Non-pigmented ciliary epithelial cell (primary cell): ENCODE data around the gene NKG7.
A peak's percentile ranks its signal among the peaks of the same experiment; 100 is the strongest.

Source experiments
- DNase-seq: peaks from one replicate; pipeline ENCODE4 v3.0.0-alpha.2; 2010; ENCODE audit warnings: low read depth

The NKG7 gene

GRCh38 chr19:51361239-51361638, 11.2 kb downstream of the NKG7 start:
- DNase-seq = no peak

- DNase-seq = peak; percentile 65
Measured at GRCh38 chr19:51359294-51359693, 13.2 kb downstream of the NKG7 start.

- no peak for DNase-seq
Measured at GRCh38 chr19:51357952-51358351, 14.5 kb downstream of the NKG7 start.

- DNase-seq = no peak
Measured at GRCh38 chr19:51356159-51356801, 16.2 kb downstream of the NKG7 start.

GRCh38 chr19:51354742-51355148, 17.7 kb downstream of the NKG7 start:
- no peak for DNase-seq

- DNase-seq = no peak
Measured at GRCh38 chr19:51354103-51354741, 18.2 kb downstream of the NKG7 start.

- DNase-seq = no peak
Measured at GRCh38 chr19:51352783-51353360, 19.6 kb downstream of the NKG7 start.

GRCh38 chr19:51351266-51351990, 21.0 kb downstream of the NKG7 start:
- no peak for DNase-seq

- no peak for DNase-seq
Measured at GRCh38 chr19:51347209-51347928, 25.1 kb downstream of the NKG7 start.

GRCh38 chr19:51346742-51347141, 25.7 kb downstream of the NKG7 start:
- no peak for DNase-seq

GRCh38 chr19:51345076-51345620, 27.3 kb downstream of the NKG7 start:
- no peak for DNase-seq

- DNase-seq = no peak
Measured at GRCh38 chr19:51342631-51343569, 29.6 kb downstream of the NKG7 start.

GRCh38 chr19:51341976-51342580, 30.4 kb downstream of the NKG7 start, which contains the start of gene VSIG10L:
TSS of gene VSIG10L (minus strand) at chr19:51342139. CDS start at chr19:51342124, 15 bp downstream.
- no peak for DNase-seq

GRCh38 chr19:51341066-51341465, 31.4 kb downstream of the NKG7 start:
- DNase-seq = no peak

GRCh38 chr19:51339687-51340656, 32.5 kb downstream of the NKG7 start:
- DNase-seq = peak; percentile 89

- DNase-seq = no peak
Measured at GRCh38 chr19:51339313-51339686, 33.2 kb downstream of the NKG7 start.

GRCh38 chr19:51338563-51339312, 33.7 kb downstream of the NKG7 start:
- DNase-seq = no peak

GRCh38 chr19:51337861-51338562, 34.4 kb downstream of the NKG7 start:
- DNase-seq = no peak
